ENCODE measurements around the gene GJD2. TPM values are rescaled to one million over a fixed set of nuclear protein-coding genes. Genes with fewer than 3 reads are reported as not detected.

GJD2 gene
- total and polyA plus RNA-seq, 2 donors (not counting 1 experiment from before 2014, with no cell fraction given), result not detected

GRCh38 chr15:34773013-34773412, 18.2 kb upstream of the GJD2 start:
- no peaks in the 10 kb centered on the region for H3K4me1 ChIP-seq (ENCODE audit: control insufficient read depth, extremely low read depth, insufficient read depth, low read length)
- H3K27ac ChIP-seq (ENCODE audit: insufficient read depth, low read length), result no peak overlapping the region
- no peaks in the 10 kb centered on the region for H3K36me3 ChIP-seq (ENCODE audit: control insufficient read depth, insufficient read depth, low read length)
- no peak overlapping the region for H2AFZ ChIP-seq (ENCODE audit: low read length)
- no peaks in the 10 kb centered on the region for H3K79me2 ChIP-seq (ENCODE audit: control insufficient read depth, insufficient read depth, low read length)
- H3K4me3 ChIP-seq (replicated peaks in 1 of 4; ENCODE audit: control extremely low read depth in 1 of 4, insufficient read depth in 1 of 4, low read depth in 3 of 4, low read length in 4 of 4), result no peak overlapping the region
- H3K9me3 ChIP-seq (ENCODE audit: control insufficient read depth, insufficient read depth, low read depth, low read length), result no peaks in the 10 kb centered on the region
- H3K9ac ChIP-seq (ENCODE audit: insufficient read depth, low read length), result no peak overlapping the region
- no peaks in the 10 kb centered on the region for H4K20me1 ChIP-seq (ENCODE audit: control insufficient read depth, extremely low read depth, insufficient read depth, low read length)
- no peak for DNase-seq (ENCODE audit: low read depth in 2 of 2)
- no peak overlapping the region for H3K4me2 ChIP-seq (ENCODE audit: extremely low read depth, insufficient read depth, low read length)
- TF ChIP-seq EZH2 (IDR thresholded peaks at IDR 0.05; ENCODE audit: low read length, missing control alignments), result no peak
- TF ChIP-seq CTCF (conservative IDR thresholded peaks at IDR 0.05 in 1 of 2, IDR thresholded peaks at IDR 0.05 in 1 of 2; ENCODE audit: low read depth in 1 of 2, low read length in 2 of 2), result no peak
- peaks cover 15% of the 10 kb centered on the region for H3K27me3 ChIP-seq (ENCODE audit: control insufficient read depth, insufficient read depth, low read length)

- Histone ChIP-seq H3K79me2 (ENCODE audit: control insufficient read depth, insufficient read depth, low read length) (no peaks in the 10 kb centered on the region), H3K27me3 (ENCODE audit: control insufficient read depth, insufficient read depth, low read length) (peaks cover 16% of the 10 kb centered on the region), H3K4me3 (replicated peaks in 1 of 4; ENCODE audit: control extremely low read depth in 1 of 4, insufficient read depth in 1 of 4, low read depth in 3 of 4, low read length in 4 of 4) (no peak overlapping the region), H3K9ac (ENCODE audit: insufficient read depth, low read length) (no peak overlapping the region), H3K9me3 (ENCODE audit: control insufficient read depth, insufficient read depth, low read depth, low read length) (no peaks in the 10 kb centered on the region), H3K36me3 (ENCODE audit: control insufficient read depth, insufficient read depth, low read length) (no peaks in the 10 kb centered on the region), H3K27ac (ENCODE audit: insufficient read depth, low read length) (no peak overlapping the region), H3K4me2 (ENCODE audit: extremely low read depth, insufficient read depth, low read length) (no peak overlapping the region), H3K4me1 (ENCODE audit: control insufficient read depth, extremely low read depth, insufficient read depth, low read length) (no peaks in the 10 kb centered on the region), H4K20me1 (ENCODE audit: control insufficient read depth, extremely low read depth, insufficient read depth, low read length) (no peaks in the 10 kb centered on the region), H2AFZ (ENCODE audit: low read length) (no peak overlapping the region)
- no peak for DNase-seq (ENCODE audit: low read depth in 2 of 2)
- TF ChIP-seq EZH2 (IDR thresholded peaks at IDR 0.05; ENCODE audit: low read length, missing control alignments) (no peak), CTCF (conservative IDR thresholded peaks at IDR 0.05 in 1 of 2, IDR thresholded peaks at IDR 0.05 in 1 of 2; ENCODE audit: low read depth in 1 of 2, low read length in 2 of 2) (no peak)
Observed at GRCh38 chr15:34772312-34772711, 17.5 kb upstream of the GJD2 start.

- H3K4me1 ChIP-seq (ENCODE audit: control insufficient read depth, extremely low read depth, insufficient read depth, low read length), result no peaks in the 10 kb centered on the region
- TF ChIP-seq CTCF (conservative IDR thresholded peaks at IDR 0.05 in 1 of 2, IDR thresholded peaks at IDR 0.05 in 1 of 2; ENCODE audit: low read depth in 1 of 2, low read length in 2 of 2), result no peak
- no peak for TF ChIP-seq EZH2 (IDR thresholded peaks at IDR 0.05; ENCODE audit: low read length, missing control alignments)
- H3K27ac ChIP-seq (ENCODE audit: insufficient read depth, low read length), result no peak overlapping the region
- no peak overlapping the region for H3K4me3 ChIP-seq (replicated peaks in 1 of 4; ENCODE audit: control extremely low read depth in 1 of 4, insufficient read depth in 1 of 4, low read depth in 3 of 4, low read length in 4 of 4)
- no peaks in the 10 kb centered on the region for H4K20me1 ChIP-seq (ENCODE audit: control insufficient read depth, extremely low read depth, insufficient read depth, low read length)
- no peaks in the 10 kb centered on the region for H3K79me2 ChIP-seq (ENCODE audit: control insufficient read depth, insufficient read depth, low read length)
- no peaks in the 10 kb centered on the region for H3K36me3 ChIP-seq (ENCODE audit: control insufficient read depth, insufficient read depth, low read length)
- no peak overlapping the region for H3K4me2 ChIP-seq (ENCODE audit: extremely low read depth, insufficient read depth, low read length)
- no peak for DNase-seq (ENCODE audit: low read depth in 2 of 2)
- H3K9ac ChIP-seq (ENCODE audit: insufficient read depth, low read length), result no peak overlapping the region
- peaks cover 16% of the 10 kb centered on the region for H3K27me3 ChIP-seq (ENCODE audit: control insufficient read depth, insufficient read depth, low read length)
- H2AFZ ChIP-seq (ENCODE audit: low read length), result no peak overlapping the region
- no peaks in the 10 kb centered on the region for H3K9me3 ChIP-seq (ENCODE audit: control insufficient read depth, insufficient read depth, low read depth, low read length)
Observed at GRCh38 chr15:34769711-34770110, 14.9 kb upstream of the GJD2 start.
